Epithelial cell of esophagus (primary cell): Measurements from ENCODE around the gene RRAS.

Source experiments
- DNase-seq: peaks from one replicate; pipeline ENCODE4 v3.0.0; 2010; ENCODE audit warnings: low read depth
- H3K4me3 ChIP-seq: 2 replicates; pipeline ENCODE4 v1.5.1; 2011; ENCODE audit warnings: mild to moderate bottlenecking, low read length, control low read depth
- TF ChIP-seq, protein P1 (sequence below): IDR thresholded peaks from 2 replicates; pipeline ENCODE4 v1.5.1; 2011; ENCODE audit warnings: low read depth, mild to moderate bottlenecking, low read length, control low read depth, inconsistent platforms; ENCODE audit not compliant: insufficient read depth; ENCODE audit errors: missing control alignments

RRAS gene

DNA sequence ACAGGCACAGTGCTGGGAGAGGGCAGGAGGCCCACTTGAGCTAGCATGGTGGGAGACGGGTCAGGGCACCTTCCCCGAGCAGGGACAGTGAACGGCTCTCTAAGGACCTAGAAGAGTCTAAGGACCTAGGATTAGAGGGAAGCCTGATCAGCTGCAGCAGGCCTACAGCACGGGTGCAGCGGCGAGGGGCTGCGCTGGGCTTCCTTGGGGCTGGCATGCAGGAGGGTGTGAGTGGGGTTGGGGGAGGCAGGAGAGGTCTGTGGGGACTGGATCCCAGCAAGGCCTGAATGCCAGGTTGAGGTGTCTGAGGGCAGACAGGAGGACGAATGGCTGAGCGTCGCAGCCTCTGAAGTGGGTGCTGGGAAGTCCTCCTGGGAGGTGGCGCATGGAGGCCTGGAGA lies 5.6 kb upstream of the RRAS start:
- TF ChIP-seq, protein P1, sequence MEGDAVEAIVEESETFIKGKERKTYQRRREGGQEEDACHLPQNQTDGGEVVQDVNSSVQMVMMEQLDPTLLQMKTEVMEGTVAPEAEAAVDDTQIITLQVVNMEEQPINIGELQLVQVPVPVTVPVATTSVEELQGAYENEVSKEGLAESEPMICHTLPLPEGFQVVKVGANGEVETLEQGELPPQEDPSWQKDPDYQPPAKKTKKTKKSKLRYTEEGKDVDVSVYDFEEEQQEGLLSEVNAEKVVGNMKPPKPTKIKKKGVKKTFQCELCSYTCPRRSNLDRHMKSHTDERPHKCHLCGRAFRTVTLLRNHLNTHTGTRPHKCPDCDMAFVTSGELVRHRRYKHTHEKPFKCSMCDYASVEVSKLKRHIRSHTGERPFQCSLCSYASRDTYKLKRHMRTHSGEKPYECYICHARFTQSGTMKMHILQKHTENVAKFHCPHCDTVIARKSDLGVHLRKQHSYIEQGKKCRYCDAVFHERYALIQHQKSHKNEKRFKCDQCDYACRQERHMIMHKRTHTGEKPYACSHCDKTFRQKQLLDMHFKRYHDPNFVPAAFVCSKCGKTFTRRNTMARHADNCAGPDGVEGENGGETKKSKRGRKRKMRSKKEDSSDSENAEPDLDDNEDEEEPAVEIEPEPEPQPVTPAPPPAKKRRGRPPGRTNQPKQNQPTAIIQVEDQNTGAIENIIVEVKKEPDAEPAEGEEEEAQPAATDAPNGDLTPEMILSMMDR: no peak
- H3K4me3 ChIP-seq: no peak overlapping the region
- DNase-seq: no peak

DNA sequence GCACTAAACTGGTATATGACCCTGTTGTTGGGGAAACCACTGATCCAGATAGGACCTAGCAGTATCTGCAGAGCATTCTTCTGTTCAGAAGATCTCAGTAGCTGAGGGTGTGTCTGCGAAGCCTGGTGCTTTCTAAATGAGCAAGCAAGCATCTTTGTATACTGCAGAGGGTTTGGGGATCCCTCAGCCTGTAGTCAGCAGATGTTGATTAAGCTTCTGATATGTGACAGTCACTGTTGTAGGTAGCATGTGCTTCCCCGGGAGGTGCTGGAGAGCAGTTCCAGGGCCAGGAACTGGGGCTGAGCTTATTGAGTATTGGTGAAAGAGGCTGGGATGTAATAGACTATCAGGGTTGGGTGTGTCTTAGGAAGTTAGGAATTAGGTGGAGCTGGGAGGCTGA lies 3.5 kb upstream of the RRAS start:
- H3K4me3 ChIP-seq: peak overlapping the region; percentile 7
- DNase-seq: no peak
- TF ChIP-seq, protein P1: no peak

DNA sequence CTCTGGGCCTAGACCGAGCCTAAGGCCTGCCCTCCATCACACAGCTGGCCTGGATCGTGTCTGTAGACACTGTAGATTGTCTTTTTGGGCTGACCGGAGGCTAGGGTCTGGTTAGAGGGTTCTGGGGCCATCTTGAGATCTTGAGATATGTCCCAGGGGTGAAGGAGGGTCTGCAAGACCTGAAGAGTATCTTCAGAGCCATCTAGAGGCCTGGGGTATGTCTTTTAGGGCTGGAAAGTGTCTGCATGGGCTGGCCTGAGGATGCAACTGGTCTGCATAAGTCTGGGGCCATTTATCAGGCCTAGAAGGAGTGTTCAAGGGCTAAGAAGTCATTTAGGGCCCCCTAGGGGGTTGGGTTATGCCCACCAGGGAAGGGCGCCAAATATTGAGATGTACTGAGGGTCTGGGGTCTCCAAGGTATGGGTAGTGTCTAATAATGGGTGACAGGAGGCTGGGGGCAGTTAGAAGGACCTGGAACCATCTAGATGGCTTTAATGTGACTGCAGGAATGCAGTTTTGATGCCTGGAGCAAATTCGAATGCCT lies 2.6 kb upstream of the RRAS start:
- no peak for DNase-seq
- H3K4me3 ChIP-seq: peak overlapping the region; percentile 92
- TF ChIP-seq, protein P1: no peak

DNA sequence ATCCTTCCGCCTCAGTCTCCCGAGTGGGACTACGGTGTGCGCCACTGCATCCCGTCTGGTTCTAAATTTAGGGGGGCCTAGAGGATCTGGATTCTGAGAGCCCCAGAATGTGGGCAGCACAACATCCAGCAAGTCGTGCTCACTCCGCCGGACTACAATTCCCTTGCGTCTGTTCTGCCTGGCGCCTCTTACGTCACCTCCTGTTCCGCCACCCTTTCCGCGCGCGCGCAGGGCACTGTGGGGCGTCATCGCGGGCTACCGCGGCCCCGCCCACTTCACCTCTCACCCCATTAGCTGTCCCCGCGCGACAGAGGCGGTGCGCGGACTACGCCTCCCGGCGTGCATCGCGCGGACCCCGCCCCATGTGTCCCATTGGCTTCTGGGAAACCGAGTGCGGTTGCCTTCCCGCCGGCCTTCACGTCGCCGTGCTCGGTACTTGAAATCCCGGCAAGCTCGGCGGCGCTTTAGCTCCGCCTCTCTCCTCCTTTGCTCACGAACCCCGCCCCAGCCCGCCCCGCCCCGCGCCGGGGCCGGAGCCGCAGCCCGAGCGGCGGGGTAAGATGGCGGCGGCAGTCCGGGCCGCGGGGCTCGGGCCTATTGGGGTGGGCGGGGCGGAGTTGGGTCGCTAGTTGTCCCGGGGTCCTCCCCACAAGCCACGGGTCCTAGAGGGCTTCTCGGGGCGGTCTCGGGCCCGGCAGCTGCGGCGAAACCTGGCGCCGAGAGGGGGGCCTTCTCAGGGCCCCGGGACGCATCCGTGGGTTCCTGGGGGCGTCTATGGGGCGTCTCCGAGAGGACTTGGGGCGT lies 1.9 kb upstream of the RRAS start, which contains the start of gene SCAF1:
SCAF1 (plus strand) TSS at position 522 of the 804 bp plus-strand sequence. CDS start 2,818 bp downstream, outside the sequence.
- TF ChIP-seq, protein P1: no peak
- DNase-seq: peak; percentile 100
- peak within 1 kb of the TSS; percentile 92 for H3K4me3 ChIP-seq

DNA sequence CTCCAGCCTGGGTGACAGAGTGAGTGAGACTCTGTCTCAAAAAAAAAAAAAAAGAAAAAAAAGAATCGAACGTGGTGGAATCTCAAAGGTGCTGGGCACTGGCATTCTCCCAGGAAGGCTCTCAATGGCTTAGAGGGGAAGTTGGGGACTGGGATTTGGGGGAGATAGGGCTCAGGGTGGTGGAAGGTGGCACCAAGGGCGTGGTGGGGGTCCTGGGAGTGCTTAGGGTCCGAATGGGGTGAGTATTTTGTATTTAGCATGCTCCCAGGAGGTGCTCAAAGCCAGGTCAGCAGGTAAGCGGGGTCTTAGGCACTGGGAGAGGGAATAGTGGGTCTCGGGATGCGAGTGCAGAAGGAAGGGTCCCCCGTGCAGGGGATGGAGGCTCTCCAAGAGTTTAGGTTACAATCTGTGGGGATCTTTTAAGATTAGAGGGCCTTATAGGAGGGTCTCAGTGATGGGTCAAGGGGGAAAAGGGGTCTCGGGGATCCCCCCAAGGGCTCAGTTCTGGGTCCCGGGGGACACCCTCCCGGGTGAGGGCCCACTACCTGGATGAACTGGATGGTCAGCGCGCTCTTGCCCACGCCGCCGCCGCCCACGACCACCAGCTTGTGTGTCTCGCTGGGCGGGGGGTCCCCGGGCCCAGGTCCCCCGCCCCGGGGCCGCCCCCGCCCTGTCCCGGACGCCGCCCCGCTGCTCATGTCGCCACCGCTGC lies 386 bp downstream of the RRAS start:
- TF ChIP-seq, protein P1: no peak
- peak overlapping the region; percentile 63 for H3K4me3 ChIP-seq
- DNase-seq: no peak

DNA sequence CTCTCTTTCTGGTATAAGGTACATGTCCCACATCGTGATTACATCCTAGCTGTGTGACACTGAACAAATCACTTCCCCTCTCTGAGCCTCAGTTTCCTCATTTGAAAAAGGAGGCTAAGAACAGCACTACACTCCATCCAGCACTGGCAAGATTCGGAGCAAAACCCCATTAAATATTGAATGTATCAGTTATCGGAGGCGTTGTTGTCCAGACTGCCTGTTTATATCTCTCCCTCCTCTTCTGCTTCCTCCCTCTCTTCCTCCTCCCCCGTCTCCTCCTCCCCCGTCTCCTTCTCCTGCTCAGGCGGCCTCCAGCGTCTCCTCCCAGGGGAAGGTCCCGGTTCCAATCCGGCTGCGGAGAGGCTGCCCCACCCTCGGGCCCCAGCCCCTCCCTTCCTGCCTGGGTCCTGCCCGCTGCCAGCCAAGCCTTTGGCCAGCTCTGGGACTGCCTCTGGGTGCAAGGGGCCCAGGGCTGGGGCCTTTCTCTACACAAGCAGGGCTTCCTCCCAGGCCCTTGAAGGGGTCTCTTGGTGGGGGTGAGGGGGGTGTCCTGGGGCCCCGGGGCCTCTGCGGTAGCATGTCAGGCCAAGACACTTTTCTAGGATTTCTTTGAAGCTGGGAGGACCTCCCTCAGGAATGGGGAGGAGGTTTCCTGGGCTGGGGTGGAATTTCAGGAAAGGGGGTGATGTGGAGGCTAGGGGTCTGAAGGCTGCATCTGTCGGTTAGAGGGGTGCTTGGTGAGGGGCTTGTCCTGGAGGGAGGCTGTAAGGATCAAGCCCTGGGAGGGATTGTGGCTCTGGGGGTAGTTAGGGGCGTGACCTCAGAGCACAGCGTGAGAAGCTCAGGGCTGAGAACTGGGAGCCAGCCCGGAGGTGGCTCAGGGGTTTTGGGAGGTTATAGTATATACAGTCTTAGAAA lies 1.9 kb downstream of the RRAS start:
- H3K4me3 ChIP-seq: peak overlapping the region; percentile 41
- peak; percentile 87 for DNase-seq
- TF ChIP-seq, protein P1: no peak
